Gastrocnemius medialis (tissue), 4 donors: ENCODE results near the gene FAM72D.
"Not testable (repeated sequence)": the region's sequence is repeated elsewhere in the genome, so short reads cannot be mapped to it uniquely, and the experiment has no call there.

Experiments used
- CTCF ChIP-seq, 5 experiments: fragments of 450-650 bp in 3 of 5; fragments of 200-600 bp in 2 of 5; sonication (generic) in 2 of 5; IDR thresholded peaks in 4 of 5; conservative IDR thresholded peaks in 1 of 5; 1 replicate in 4 of 5; 2 replicates in 1 of 5; pipeline ENCODE4 v1.5.1; 2016 to 2019; ENCODE audit warnings: antibody characterized with exemption in 5 of 5, mild to moderate bottlenecking in 3 of 5, moderate library complexity in 3 of 5
- POLR2A ChIP-seq, 2 donors: fragments of 450-650 bp; IDR thresholded peaks; one replicate each; pipeline ENCODE4 v1.6.1; 2017; ENCODE audit warnings: antibody characterized with exemption in 2 of 2, mild to moderate bottlenecking in 2 of 2, moderate library complexity in 2 of 2

GRCh38 chr1:145082483-145083255 lies 13.1 kb upstream of the FAM72D start:
- TF ChIP-seq POLR2A (IDR thresholded peaks at IDR 0.05); CTCF (IDR thresholded peaks at IDR 0.05 in 4 of 5, conservative IDR thresholded peaks at IDR 0.05 in 1 of 5): not testable (repeated sequence)
